Panc1 (cell line): ENCODE data around the gene RBBP8.

ENCODE experiments used
- POLR2AphosphoS5 ChIP-seq: IDR thresholded peaks from 2 replicates; pipeline ENCODE4 v1.6.1; 2012; ENCODE audit warnings: mild to moderate bottlenecking, low read depth, low read length, moderate library complexity
- REST ChIP-seq, 2 experiments: IDR thresholded peaks; 2 replicates each; pipeline ENCODE4 v1.6.1; 2011 to 2012; ENCODE audit warnings: low read depth in 2 of 2, control low read depth in 1 of 2, low read length in 1 of 2, mild to moderate bottlenecking in 1 of 2, moderate library complexity in 1 of 2; ENCODE audit not compliant: insufficient read depth in 1 of 2
- TF ChIP-seq, protein P1 (sequence below): fragments of 450-650 bp; IDR thresholded peaks from 2 replicates; pipeline ENCODE4 v1.5.1; 2017; ENCODE audit warnings: mild to moderate bottlenecking

- TF ChIP-seq, protein P1, sequence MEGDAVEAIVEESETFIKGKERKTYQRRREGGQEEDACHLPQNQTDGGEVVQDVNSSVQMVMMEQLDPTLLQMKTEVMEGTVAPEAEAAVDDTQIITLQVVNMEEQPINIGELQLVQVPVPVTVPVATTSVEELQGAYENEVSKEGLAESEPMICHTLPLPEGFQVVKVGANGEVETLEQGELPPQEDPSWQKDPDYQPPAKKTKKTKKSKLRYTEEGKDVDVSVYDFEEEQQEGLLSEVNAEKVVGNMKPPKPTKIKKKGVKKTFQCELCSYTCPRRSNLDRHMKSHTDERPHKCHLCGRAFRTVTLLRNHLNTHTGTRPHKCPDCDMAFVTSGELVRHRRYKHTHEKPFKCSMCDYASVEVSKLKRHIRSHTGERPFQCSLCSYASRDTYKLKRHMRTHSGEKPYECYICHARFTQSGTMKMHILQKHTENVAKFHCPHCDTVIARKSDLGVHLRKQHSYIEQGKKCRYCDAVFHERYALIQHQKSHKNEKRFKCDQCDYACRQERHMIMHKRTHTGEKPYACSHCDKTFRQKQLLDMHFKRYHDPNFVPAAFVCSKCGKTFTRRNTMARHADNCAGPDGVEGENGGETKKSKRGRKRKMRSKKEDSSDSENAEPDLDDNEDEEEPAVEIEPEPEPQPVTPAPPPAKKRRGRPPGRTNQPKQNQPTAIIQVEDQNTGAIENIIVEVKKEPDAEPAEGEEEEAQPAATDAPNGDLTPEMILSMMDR, result no peak
- TF ChIP-seq POLR2AphosphoS5, result no peak
- no peak for TF ChIP-seq REST (IDR thresholded peaks at IDR 0.05; ENCODE audit: insufficient read depth in 1 of 2, low read depth in 2 of 2, low read length in 1 of 2)
These were observed 105.6 kb downstream of the RBBP8 start for GRCh38 chr18:23038712-23039111.
